Cerebellar nuclear complex (tissue), 1 donor: Measurements from ENCODE around the gene MAPK14.

Experiments used
- DNase-seq, 2 experiments: peaks; one replicate each; lab custom pipeline; 2025; lab: John Stamatoyannopoulos, UW

MAPK14 gene

DNA sequence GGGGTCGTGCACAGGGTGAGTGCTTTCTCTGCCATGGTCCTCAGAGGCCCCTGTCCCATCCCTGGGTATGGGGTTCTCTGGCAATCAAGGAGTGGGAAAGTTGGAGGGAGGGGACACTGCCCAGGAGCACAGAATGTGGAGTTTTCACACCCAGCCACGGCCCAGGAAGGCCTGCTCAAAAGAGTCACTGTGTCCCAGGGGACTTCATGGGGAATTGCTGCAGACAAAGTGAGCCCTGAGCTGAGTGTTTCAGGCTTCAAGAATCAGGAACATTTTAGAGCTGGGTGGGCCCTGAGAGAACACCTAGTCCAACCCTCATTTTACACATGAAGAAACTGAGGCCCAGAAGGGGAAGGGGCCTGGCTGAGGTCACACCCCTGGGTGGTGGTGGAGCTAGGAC, 108.4 kb downstream of the MAPK14 start:
- no peak for DNase-seq

DNA sequence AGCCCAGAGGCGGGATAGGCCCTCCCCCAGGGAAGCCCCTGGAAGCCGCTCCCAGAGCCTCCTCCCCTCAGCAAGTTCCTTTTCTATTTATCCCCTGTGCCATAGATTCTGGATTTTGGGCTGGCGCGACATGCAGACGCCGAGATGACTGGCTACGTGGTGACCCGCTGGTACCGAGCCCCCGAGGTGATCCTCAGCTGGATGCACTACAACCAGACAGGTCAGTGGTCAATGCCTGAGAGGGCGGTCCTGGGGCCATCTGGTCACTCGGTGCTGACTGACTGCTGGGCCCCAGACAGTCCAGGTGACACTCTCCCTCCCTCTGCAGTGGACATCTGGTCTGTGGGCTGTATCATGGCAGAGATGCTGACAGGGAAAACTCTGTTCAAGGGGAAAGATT, 108.9 kb downstream of the MAPK14 start:
- no peak for DNase-seq

DNA sequence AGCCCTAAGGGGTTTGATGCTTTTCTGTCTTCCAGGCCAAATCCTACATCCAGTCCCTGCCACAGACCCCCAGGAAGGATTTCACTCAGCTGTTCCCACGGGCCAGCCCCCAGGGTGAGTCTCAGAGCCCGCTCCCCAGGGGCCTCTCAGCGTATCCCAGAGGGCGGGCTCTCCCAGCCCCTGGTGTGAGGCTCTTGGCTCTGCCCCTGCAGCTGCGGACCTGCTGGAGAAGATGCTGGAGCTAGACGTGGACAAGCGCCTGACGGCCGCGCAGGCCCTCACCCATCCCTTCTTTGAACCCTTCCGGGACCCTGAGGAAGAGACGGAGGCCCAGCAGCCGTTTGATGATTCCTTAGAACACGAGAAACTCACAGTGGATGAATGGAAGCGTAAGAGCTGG, 111.1 kb downstream of the MAPK14 start:
- no peak for DNase-seq

DNA sequence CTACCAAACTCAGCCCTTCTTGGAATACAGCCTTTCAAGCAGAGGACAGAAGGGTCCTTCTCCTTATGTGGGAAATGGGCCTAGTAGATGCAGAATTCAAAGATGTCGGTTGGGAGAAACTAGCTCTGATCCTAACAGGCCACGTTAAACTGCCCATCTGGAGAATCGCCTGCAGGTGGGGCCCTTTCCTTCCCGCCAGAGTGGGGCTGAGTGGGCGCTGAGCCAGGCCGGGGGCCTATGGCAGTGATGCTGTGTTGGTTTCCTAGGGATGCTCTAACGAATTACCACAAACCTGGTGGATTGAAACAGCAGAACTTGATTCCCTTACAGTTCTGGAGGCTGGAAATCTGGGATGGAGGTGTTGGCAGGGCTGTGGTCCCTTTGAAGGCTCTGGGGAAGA, 111.8 kb downstream of the MAPK14 start:
- DNase-seq = no peak

DNA sequence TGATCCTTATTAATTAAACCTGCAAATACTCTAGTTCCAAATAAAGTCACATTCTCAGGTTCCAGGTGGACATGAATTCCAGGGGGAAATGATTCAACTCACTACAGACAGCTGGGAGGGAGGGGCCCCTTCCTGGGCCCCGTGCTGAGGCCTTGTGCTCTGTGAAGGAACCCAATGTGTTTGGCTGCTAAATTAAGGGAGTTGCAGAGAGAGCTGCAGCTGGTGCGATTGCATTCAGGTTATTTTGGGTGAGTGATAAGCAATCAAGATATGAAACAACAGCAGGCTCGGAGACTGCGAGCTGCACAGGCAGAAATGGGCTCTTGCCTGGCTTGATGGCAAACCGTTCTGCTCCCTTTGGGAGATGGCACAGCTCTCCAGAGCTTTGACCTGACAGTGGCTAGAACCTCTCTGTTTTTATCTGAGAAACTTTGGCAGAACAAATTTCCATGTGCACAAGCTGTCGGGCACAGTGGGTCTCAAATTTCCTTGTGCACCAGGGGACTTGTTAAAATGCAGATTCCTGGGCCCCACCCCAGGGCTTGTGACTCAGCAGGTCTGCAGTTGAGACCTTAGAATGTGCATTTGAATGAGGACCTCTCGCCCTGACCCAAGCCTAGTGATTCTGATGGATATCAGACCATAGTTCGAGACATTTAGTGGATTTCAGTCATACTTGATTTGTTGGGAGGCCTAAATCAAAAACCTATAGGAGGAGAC, 112.5 kb downstream of the MAPK14 start:
- no peak for DNase-seq

DNA sequence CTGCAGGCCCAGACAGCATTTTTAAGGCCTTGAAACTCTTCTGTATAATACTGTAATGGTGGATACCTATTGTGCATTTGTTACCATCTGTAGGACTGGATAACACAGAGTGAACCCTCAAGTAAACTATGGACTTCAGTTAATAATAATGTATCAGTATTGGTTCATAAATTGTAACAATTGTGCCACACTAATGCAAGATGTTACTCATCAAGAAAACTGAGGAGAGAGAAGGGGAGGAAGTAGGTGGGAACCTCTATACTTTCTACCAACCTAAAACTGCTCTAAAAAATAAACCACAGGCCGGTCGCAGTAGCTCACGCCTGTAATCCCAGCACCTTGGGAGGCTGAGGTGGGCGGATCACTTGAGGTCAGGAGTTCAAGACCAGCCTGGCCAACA, 113.5 kb downstream of the MAPK14 start:
- DNase-seq = no peak

DNA sequence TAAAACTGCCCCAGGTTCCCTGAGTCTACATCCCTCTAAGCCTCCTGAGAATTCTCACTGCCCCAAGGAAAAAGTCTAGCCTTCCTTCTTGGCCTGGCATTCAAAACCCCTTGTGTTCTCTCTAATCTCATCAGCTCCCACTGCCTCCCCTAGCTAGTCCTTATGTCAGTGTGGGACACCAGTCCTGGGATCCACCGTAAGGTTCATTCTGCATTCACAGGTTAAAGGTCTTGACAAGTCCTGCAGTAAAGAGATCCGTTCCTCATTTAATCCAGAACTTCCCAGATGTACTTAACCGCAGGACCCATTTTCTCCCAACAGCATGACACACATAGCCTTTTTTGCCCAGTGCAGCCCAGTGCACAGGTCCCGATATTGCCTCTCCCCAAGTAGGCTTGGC, 114.4 kb downstream of the MAPK14 start:
- DNase-seq = no peak

DNA sequence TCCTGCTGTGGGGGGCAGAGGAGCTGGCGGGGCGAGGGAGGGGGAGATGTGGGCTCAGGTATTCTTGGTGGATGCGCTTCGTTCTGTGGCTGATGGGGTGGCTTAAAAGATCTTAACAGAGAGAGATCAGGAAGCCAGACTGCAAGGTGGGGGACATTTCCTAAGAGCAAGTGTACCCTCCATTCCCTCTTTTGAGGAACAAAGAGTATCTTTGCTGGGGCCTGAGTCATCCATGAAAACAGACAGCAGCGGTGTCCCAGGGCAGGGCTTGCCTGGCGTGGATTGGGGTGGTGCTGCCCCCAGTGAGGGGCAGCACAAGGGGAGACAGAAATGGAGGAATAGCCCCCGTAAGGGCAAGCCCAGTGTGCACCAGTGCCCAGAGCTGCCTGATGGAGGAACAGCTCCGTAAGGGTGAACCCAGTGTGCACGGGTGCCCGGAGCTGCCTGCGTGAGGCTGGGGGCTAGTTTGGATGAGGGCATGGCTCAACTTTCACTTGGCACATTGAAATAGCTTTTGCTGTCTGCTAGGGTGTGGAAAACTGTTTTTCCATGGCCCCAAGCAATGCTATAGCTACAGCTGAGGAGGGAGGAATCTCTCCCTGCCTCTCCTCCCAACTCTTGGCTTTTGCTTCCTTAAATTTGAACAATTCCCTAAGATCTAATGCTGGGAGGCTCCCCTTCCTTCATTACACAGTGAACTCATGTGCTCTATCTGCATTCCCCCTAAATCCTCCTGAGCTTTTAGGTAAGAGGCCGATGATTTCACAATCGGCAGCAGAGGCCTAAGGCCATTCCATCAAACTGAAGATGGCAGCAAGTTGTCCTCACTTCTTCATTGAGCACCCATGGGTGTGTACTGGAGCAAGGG, 115.6 kb downstream of the MAPK14 start:
- no peak for DNase-seq

DNA sequence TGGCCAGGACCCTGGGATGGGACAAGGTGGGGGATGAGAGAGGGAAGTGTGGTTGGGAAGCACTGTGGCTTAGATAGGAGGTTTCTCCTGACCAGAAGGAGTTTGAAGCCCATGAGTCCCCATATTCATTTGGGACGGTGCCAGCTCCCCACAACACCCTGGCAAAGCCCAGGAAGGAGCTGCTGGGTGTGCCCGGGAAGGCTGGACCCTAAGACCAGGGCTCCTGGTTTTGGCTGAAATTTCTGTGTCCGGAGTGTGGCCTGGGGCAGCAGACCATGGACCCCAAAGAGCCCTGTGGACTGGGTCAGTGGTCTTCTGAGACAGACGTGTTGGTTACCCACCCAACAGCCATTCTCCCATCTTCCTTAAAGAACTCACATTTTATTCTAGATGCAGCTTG, 117.9 kb downstream of the MAPK14 start:
- no peak for DNase-seq

DNA sequence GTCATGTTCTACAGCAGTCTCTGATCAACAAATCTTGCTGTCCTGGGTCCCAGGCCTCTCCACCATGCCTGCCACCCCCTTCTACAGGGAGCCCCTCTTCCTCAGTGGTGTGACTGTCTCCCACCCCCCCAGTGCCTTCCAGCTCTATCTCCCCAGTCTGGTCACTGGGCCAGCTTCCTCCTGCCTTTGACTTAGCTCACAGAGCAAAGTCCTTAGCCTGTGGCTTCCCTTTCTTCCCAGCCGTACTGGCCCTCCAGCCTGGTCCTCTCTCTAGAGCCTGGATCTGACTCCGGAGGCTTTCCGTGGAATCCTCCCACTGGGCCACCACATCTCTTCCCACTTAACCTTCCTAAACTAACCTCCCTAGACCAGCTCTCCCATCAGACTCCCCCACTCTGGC, 119.7 kb downstream of the MAPK14 start:
- no peak for DNase-seq

DNA sequence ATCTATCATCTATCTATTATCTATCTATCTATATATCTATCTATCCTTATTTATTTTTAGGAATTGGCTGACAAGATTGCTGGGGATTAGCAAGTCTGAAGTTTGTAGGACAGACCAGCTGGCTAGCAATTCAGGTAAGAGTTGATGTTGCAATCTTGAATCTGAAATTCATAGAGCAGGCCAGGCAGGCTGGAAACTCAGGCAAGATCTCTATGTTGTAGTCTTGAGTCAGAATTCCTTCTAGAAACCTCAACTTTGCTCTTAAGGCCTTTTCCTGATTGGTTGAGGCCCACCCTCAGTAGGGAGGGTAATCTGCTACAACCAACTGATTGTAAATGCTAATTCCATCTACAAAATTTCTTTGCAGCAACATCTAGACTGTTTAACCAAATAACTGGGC, 121.9 kb downstream of the MAPK14 start:
- DNase-seq = no peak

DNA sequence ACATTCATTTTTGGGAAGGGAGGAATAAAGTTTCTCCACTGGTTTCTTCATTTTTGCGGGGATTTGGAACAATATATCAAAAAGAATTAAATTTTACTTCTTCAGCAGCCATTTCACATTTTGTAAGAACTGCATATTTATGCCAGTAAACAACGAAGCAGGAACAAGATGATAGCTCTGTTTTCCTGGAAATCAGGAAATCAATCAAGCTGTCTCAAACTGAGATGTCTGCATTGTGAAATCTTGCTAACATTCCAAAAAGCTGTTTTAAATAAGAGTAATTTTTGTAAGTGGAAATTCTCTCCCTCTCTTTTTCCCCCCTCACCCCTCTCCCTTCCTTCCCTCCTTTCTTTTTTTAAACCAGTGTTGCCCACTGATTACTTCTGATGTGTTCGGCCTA, 122.7 kb downstream of the MAPK14 start:
- no peak for DNase-seq

DNA sequence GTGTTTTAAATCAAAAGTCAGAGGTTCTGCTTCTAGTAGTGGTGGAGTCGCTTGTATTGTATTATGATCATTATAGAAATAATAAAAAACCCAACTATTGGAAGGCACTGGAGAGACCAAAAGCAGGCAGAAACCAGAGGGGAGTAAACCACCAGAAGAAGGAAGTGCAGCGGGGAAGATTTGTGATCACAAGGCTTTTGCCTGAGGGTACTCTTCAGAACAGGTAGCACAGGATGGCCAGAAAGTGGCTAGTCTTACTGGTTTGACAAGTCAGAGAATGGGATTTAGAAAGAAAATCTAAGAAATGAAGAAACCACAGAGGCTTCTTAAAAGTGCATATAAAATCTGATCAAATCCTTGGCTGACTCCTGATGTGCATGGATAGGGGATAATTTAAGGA, 126.7 kb downstream of the MAPK14 start:
- DNase-seq = no peak

DNA sequence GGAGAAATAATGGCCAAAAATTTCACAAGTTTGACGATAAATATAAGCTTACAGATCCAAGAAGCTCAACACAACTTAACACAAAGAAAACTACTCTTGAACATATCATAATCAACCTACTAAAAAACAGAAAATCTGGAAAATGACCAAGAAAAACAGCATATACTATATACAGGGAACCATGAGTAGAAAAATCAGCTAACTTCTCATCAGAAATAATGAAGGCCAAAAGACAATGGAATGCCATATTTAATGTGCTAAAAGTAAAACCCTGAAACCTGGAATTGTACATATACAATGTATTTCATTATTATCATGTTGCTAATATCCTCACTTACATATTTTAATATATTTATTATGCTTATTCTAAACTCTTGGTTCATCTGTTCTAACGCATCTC, 128.1 kb downstream of the MAPK14 start:
- DNase-seq = no peak

DNA sequence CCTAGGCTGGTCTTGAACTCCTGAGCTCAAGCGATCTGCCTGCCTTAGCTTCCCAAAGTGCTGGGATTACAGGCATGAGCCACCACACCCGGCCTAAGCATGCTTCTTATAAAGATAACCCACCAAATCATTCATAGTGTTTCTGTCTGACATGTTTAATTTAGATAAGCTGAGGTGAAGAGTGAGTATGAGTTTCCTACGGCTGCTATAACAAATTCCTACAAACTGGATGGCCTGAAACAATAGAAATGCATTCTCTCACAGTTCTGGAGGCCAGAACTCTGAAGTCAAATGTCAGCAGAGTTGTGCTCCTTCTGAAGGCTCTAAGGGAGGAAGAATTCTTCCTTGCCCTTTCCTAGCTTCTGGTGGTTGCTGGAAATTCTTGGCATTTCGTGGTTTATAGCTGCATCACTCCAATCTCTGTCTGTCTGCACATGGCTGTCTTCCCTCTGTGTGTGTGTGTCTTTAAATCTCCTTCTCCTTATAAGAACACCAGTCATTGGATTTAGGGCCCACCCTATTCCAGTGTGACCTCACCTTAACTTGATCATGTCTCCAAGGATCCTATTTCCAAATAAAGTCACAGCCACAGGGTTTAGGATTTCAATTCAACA, 132.6 kb downstream of the MAPK14 start:
- DNase-seq = no peak
